Islet precursor cell (in vitro differentiated cells): ENCODE measurements around the gene ST7.
"Not testable (repeated sequence)": the region's sequence is repeated elsewhere in the genome, so short reads cannot be mapped to it uniquely, and the experiment has no call there.

ENCODE experiments used
- DNase-seq: peaks from one replicate; pipeline ENCODE4 v3.0.0-alpha.2; 2018

The ST7 gene

GRCh38 chr7:117101026-117101425 lies 147.7 kb downstream of the ST7 start:
- DNase-seq, result no peak

- no peak for DNase-seq
Observed at GRCh38 chr7:117110480-117111315, 157.4 kb downstream of the ST7 start.

GRCh38 chr7:117111535-117111934 lies 158.2 kb downstream of the ST7 start:
- no peak for DNase-seq

- DNase-seq, result no peak
Observed at GRCh38 chr7:117112640-117113039, 159.3 kb downstream of the ST7 start.

GRCh38 chr7:117113871-117114270 lies 160.6 kb downstream of the ST7 start:
- DNase-seq, result no peak

GRCh38 chr7:117114272-117114671 lies 161.0 kb downstream of the ST7 start:
- no peak for DNase-seq

GRCh38 chr7:117116211-117116610 lies 162.9 kb downstream of the ST7 start:
- DNase-seq, result no peak

GRCh38 chr7:117117172-117117571 lies 163.9 kb downstream of the ST7 start:
- no peak for DNase-seq

- DNase-seq, result no peak
Observed at GRCh38 chr7:117118579-117119180, 165.4 kb downstream of the ST7 start.

- peak; percentile 82 for DNase-seq
Observed at GRCh38 chr7:117119192-117119924, 166.1 kb downstream of the ST7 start.

- DNase-seq, result not testable (repeated sequence)
Observed at GRCh38 chr7:117120321-117120720, 167.0 kb downstream of the ST7 start.

GRCh38 chr7:117122036-117122435 lies 168.7 kb downstream of the ST7 start:
- DNase-seq, result not testable (repeated sequence)

- no peak for DNase-seq
Observed at GRCh38 chr7:117122536-117122935, 169.2 kb downstream of the ST7 start.

GRCh38 chr7:117123311-117123926 lies 170.1 kb downstream of the ST7 start:
- DNase-seq, result no peak

- peak; percentile 66 for DNase-seq
Observed at GRCh38 chr7:117124591-117125220, 171.4 kb downstream of the ST7 start.

GRCh38 chr7:117126676-117127075 lies 173.4 kb downstream of the ST7 start:
- no peak for DNase-seq

GRCh38 chr7:117127585-117128168 lies 174.4 kb downstream of the ST7 start:
- DNase-seq, result no peak

- no peak for DNase-seq
Observed at GRCh38 chr7:117129521-117129955, 176.2 kb downstream of the ST7 start.

- no peak for DNase-seq
Observed at GRCh38 chr7:117130262-117130661, 177.0 kb downstream of the ST7 start.

- DNase-seq, result no peak
Observed at GRCh38 chr7:117132321-117133120, 179.2 kb downstream of the ST7 start.

- DNase-seq, result no peak
Observed at GRCh38 chr7:117133125-117133524, 179.8 kb downstream of the ST7 start.
